Measurements from ENCODE around the gene ARF4.
"Not testable (repeated sequence)": the region's sequence is repeated elsewhere in the genome, so short reads cannot be mapped to it uniquely, and the experiment has no call there.

Gene ARF4

GRCh38 chr3:57617739-57618138, 20.6 kb upstream of the ARF4 start:
- H3K4me3 ChIP-seq (ENCODE audit: low read depth, low read length): no peak overlapping the region
- no peak for TF ChIP-seq CTCF (IDR thresholded peaks at IDR 0.05; ENCODE audit: low read depth, low read length)

GRCh38 chr3:57616233-57616632, 19.1 kb upstream of the ARF4 start:
- TF ChIP-seq CTCF (IDR thresholded peaks at IDR 0.05; ENCODE audit: low read depth, low read length): no peak
- H3K4me3 ChIP-seq (ENCODE audit: low read depth, low read length): no peak overlapping the region

- not testable (repeated sequence) for H3K4me3 ChIP-seq (ENCODE audit: low read depth, low read length)
These were observed 14.7 kb upstream of the ARF4 start for GRCh38 chr3:57611870-57612269.

- TF ChIP-seq CTCF (IDR thresholded peaks at IDR 0.05; ENCODE audit: low read depth, low read length): no peak
These were observed 8.5 kb upstream of the ARF4 start for GRCh38 chr3:57605683-57606082.

GRCh38 chr3:57604971-57605370, 7.8 kb upstream of the ARF4 start:
- no peak overlapping the region for H3K4me3 ChIP-seq (ENCODE audit: low read depth, low read length)
- no peak for TF ChIP-seq CTCF (IDR thresholded peaks at IDR 0.05; ENCODE audit: low read depth, low read length)

More at GRCh38 chr3:57605683-57606082, 8.5 kb upstream of the ARF4 start:
- no peak overlapping the region for H3K4me3 ChIP-seq (ENCODE audit: low read depth, low read length)

- no peak overlapping the region for H3K4me3 ChIP-seq (ENCODE audit: low read depth, low read length)
- TF ChIP-seq CTCF (IDR thresholded peaks at IDR 0.05; ENCODE audit: low read depth, low read length): no peak
These were observed 3.1 kb upstream of the ARF4 start for GRCh38 chr3:57600195-57600594.

- no peak for TF ChIP-seq CTCF (IDR thresholded peaks at IDR 0.05; ENCODE audit: low read depth, low read length)
- peak overlapping the region; percentile 81 for H3K4me3 ChIP-seq (ENCODE audit: low read depth, low read length)
These were observed 1.7 kb upstream of the ARF4 start for GRCh38 chr3:57598765-57599360.

GRCh38 chr3:57596495-57597126, 533 bp downstream of the ARF4 start:
- TF ChIP-seq CTCF (IDR thresholded peaks at IDR 0.05; ENCODE audit: low read depth, low read length): no peak
- H3K4me3 ChIP-seq (ENCODE audit: low read depth, low read length): peak overlapping the region; percentile 81
